ENCODE data around the gene CKS2. TPM values are rescaled to one million over a fixed set of nuclear protein-coding genes. Genes with fewer than 3 reads are reported as not detected.

The CKS2 gene
- total RNA-seq, 1 experiment from 2014 or later: 260 TPM

DNA sequence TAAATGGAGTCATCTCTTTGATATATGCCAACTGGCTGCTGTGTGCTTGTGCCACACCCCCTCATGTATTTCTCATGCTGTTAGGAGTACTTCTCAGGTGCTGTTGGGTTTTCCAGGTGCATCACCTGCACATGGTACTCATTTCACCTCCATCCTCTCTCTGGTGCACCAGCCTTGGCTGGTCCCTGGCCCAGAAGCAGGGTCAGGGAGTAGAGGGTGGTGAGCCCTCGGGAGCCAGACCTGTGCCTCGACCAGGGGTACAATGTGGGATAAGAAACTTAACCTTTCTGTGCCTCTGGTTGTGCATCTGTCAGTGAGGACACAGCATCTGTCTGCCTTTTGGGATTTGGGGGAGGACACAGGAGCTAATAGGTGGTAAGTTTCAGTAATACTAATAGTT, 45.8 kb downstream of the CKS2 start:
- no peak overlapping the region for H3K4me3 ChIP-seq
- POLR2A ChIA-PET (ENCODE audit: unreplicated experiment): no interaction called here
- H3F3A ChIP-seq (ENCODE audit: insufficient read depth, low read depth): no peaks in the 10 kb centered on the region
- CTCF ChIA-PET: interaction anchor here (0.6 kb wide), 1 partner anchor 43 kb away, joined by 3 read pairs; no protein-coding TSS in a partner anchor
- intact Hi-C loops (cut with micrococcal nuclease; ENCODE audit: unreplicated experiment): no loop called here
- H3K27ac ChIP-seq: no peak overlapping the region
- no TSS peak for BruUV-seq (replicated peaks)
- H2AFZ ChIP-seq: no peak overlapping the region
- no peak overlapping the region for H3K4me2 ChIP-seq
- no peaks in the 10 kb centered on the region for H3K9me2 ChIP-seq (ENCODE audit: insufficient read depth)
- no peak for DNase-seq
- no peak for TF ChIP-seq CTCF (conservative IDR thresholded peaks at IDR 0.05)
- no peak for TF ChIP-seq EZH2 (IDR thresholded peaks at IDR 0.05; ENCODE audit: low read depth)
- peaks cover 7% of the 10 kb centered on the region; the same call in 1 of the 2 replicates for H3K36me3 ChIP-seq (ENCODE audit: low read depth)
- H3K4me1 ChIP-seq (replicated peaks; ENCODE audit: insufficient read depth): no peaks in the 10 kb centered on the region
- no peaks in the 10 kb centered on the region for H3K79me2 ChIP-seq (ENCODE audit: low read depth)
- peaks cover 3% of the 10 kb centered on the region; the same call in 1 of the 2 replicates for H4K20me1 ChIP-seq (ENCODE audit: insufficient read depth)
- no peaks in the 10 kb centered on the region for H3K27me3 ChIP-seq (ENCODE audit: insufficient read depth, low read depth)
- no peaks in the 10 kb centered on the region for H3K9me3 ChIP-seq (ENCODE audit: insufficient read depth, low read depth)

DNA sequence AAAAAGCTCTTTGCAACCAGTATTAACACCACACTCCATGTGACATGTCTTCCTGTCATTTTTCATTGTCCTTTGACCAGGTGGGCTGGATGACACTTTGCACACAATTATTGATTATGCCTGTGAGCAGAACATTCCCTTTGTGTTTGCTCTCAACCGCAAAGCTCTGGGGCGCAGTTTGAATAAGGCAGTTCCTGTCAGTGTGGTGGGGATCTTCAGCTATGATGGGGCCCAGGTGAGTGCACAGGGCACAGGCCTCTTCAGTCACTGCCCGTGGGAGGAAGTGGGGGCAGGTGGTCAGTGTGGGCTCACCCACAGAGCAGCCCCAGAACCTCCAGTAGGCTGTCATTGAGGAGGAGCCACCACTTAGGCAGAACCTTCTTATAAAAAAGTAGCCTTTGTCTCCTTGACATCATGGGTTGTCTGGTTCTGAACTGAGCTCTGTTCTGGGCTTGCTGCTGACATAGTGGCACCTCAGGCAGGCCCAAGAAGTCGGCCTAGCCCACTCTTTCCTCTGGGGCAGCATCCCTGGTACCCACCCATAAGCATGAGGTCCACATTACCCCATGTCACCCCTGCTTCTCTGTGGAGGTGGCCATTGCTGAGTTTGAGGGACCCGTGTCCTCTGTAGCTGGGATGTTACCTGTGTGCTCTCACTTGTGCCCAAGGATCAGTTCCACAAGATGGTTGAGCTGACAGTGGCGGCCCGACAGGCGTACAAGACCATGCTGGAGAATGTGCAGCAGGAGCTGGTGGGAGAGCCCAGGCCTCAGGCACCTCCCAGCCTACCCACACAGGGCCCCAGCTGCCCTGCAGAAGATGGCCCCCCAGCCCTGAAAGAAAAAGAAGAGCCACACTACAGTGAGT, 46.6 kb downstream of the CKS2 start:
- CTCF ChIA-PET: no interaction called here
- Histone ChIP-seq H3K4me3 (no peak overlapping the region), H3K4me2 (no peak overlapping the region), H3K27ac (no peak overlapping the region), H3K79me2 (ENCODE audit: low read depth) (no peaks in the 10 kb centered on the region), H3K9me2 (ENCODE audit: insufficient read depth) (no peaks in the 10 kb centered on the region), H3K36me3 (ENCODE audit: low read depth) (peaks cover 7% of the 10 kb centered on the region; the same call in 1 of the 2 replicates), H2AFZ (no peak overlapping the region), H3K4me1 (replicated peaks; ENCODE audit: insufficient read depth) (no peaks in the 10 kb centered on the region), H3K27me3 (ENCODE audit: insufficient read depth, low read depth) (no peaks in the 10 kb centered on the region), H4K20me1 (ENCODE audit: insufficient read depth) (peaks cover 3% of the 10 kb centered on the region; the same call in 1 of the 2 replicates), H3F3A (ENCODE audit: insufficient read depth, low read depth) (no peaks in the 10 kb centered on the region), H3K9me3 (ENCODE audit: insufficient read depth, low read depth) (no peaks in the 10 kb centered on the region)
- intact Hi-C loops (cut with micrococcal nuclease; ENCODE audit: unreplicated experiment): no loop called here
- BruUV-seq (replicated peaks): no TSS peak
- DNase-seq: no peak
- POLR2A ChIA-PET (ENCODE audit: unreplicated experiment): no interaction called here
- TF ChIP-seq CTCF (conservative IDR thresholded peaks at IDR 0.05) (no peak), EZH2 (IDR thresholded peaks at IDR 0.05; ENCODE audit: low read depth) (no peak)

DNA sequence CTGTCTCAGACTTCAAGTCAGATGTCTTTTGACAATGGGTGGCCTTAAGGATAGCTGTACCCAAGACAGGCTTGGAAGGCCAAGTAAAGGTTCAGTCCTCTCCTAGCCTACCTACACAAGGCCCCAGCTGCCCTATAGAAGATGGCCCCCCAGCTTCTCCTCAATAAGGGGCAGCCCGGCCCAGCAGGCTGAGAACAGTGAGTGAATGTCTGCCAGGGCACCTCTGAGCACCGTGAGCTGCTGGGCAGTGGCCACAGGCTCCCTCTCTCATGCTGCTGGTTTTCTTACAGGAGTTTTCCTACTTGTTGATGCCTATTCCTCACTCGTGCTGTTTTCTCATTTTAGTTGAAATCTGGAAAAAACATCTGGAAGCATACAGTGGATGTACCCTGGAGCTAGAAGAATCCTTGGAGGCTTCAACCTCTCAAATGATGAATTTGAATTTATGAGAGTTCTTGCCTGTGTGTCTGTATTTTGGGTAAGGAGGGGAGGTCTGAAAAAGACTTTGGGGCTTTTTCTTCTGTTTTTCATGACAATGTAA, 47.5 kb downstream of the CKS2 start:
- Histone ChIP-seq H3K9me3 (ENCODE audit: insufficient read depth, low read depth) (no peaks in the 10 kb centered on the region), H3K4me3 (no peak overlapping the region), H3K79me2 (ENCODE audit: low read depth) (no peaks in the 10 kb centered on the region), H2AFZ (no peak overlapping the region), H3K4me2 (no peak overlapping the region), H3K4me1 (replicated peaks; ENCODE audit: insufficient read depth) (no peaks in the 10 kb centered on the region), H3K27ac (no peak overlapping the region), H3K27me3 (ENCODE audit: insufficient read depth, low read depth) (no peaks in the 10 kb centered on the region), H3K9me2 (ENCODE audit: insufficient read depth) (no peaks in the 10 kb centered on the region), H3F3A (ENCODE audit: insufficient read depth, low read depth) (no peaks in the 10 kb centered on the region), H3K36me3 (ENCODE audit: low read depth) (peaks cover 7% of the 10 kb centered on the region; the same call in 1 of the 2 replicates), H4K20me1 (ENCODE audit: insufficient read depth) (peaks cover 3% of the 10 kb centered on the region; the same call in 1 of the 2 replicates)
- TF ChIP-seq CTCF (conservative IDR thresholded peaks at IDR 0.05) (no peak), EZH2 (IDR thresholded peaks at IDR 0.05; ENCODE audit: low read depth) (no peak)
- ChIA-PET CTCF (interaction anchor here (0.6 kb wide), 1 partner anchor 127 kb away, joined by 4 read pairs; no protein-coding TSS in a partner anchor), POLR2A (ENCODE audit: unreplicated experiment) (no interaction called here)
- intact Hi-C loops (cut with micrococcal nuclease; ENCODE audit: unreplicated experiment): no loop called here
- DNase-seq: no peak
- no TSS peak for BruUV-seq (replicated peaks)
